ENCODE results near the gene NOLC1.

- TF ChIP-seq EP300 (IDR thresholded peaks at IDR 0.05; ENCODE audit: low read depth in 2 of 2, low read length in 2 of 2) (no peak), EP300 (CRISPR knock-in tag; IDR thresholded peaks at IDR 0.05; ENCODE audit: borderline replicate concordance) (no peak), ZSCAN25 (CRISPR knock-in tag; IDR thresholded peaks at IDR 0.05) (no peak), ZSCAN30 (CRISPR knock-in tag; IDR thresholded peaks at IDR 0.05) (no peak), HDAC1 (CRISPR knock-in tag; IDR thresholded peaks at IDR 0.05) (no peak), SIX1 (CRISPR knock-in tag; IDR thresholded peaks at IDR 0.05; ENCODE audit: borderline replicate concordance) (no peak), ZBTB33 (CRISPR knock-in tag; IDR thresholded peaks at IDR 0.05) (no peak)
These were observed 23.2 kb downstream of the NOLC1 start for GRCh38 chr10:102175415-102175814.

Measured in HepG2 (cell line).